Activated T-cell treated with anti-CD3 and anti-CD28 coated beads for 24 hours (primary cell): Measurements from ENCODE around the gene MAZ.

ENCODE experiments used
- DNase-seq: peaks from one replicate; pipeline ENCODE4 v3.0.0-alpha.2; 2020; ENCODE audit warnings: low read depth

The MAZ gene

GRCh38 chr16:29857133-29857760, 50.9 kb downstream of the MAZ start:
- no peak for DNase-seq

DNA sequence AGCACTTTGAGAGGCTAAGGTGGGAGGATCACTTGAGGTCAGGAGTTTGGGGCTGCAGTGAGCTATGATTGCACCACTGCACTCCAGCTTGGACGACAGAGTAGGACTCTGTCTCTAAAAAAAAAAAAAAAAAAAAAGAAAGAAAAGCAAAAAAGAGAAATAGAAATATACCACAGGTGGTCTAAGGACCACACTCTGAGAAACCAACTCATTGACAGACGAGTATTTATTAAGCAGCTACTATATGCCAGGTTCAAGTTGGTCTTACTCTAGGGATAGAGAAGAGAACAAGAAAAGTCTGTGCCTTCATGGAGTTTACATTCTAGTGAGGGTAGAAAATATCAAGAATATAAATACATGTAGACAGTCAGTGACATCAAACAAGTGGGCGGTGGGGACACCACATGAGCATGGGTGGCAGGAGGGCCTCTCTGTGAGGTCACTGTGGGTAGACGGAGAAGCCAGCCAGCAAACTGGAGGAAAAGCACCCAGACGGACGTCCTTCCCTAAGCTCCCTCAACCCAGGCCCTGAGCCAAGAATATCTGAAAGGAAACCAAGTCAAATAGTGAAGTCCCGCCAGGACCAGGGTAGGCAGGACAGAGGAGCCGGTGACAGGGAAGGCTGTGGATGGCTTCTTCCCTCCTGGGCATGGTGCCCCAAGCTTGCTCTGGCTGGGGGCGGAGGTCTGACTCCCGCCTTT, 52.0 kb downstream of the MAZ start:
- DNase-seq = no peak

- DNase-seq = no peak
These were observed 52.6 kb downstream of the MAZ start for GRCh38 chr16:29858974-29859373.

- DNase-seq = no peak
These were observed 53.9 kb downstream of the MAZ start for GRCh38 chr16:29860218-29860617.
